Tibial nerve (tissue), 4 donors: ENCODE data around the gene UBE2G2.

Source experiments
- CTCF ChIP-seq, 5 experiments: fragments of 200-600 bp in 3 of 5; fragments of 450-650 bp in 2 of 5; sonication (generic) in 3 of 5; IDR thresholded peaks; one replicate each; pipeline ENCODE4 v1.5.1; 2016 to 2019; ENCODE audit warnings: antibody characterized with exemption in 5 of 5, mild to moderate bottlenecking in 3 of 5, moderate library complexity in 2 of 5
- EP300 ChIP-seq, 2 donors: sonication (generic); formaldehyde crosslinking; IDR thresholded peaks; one replicate each; pipeline ENCODE4 v1.6.1; 2017; ENCODE audit warnings: antibody characterized with exemption in 2 of 2, mild to moderate bottlenecking in 1 of 2
- POLR2A ChIP-seq, 2 donors: fragments of 450-650 bp; IDR thresholded peaks; one replicate each; pipeline ENCODE4 v1.6.1; 2017; ENCODE audit warnings: antibody characterized with exemption in 2 of 2, mild to moderate bottlenecking in 2 of 2, moderate library complexity in 2 of 2

GRCh38 chr21:44836666-44837471 lies 35.2 kb upstream of the UBE2G2 start:
- TF ChIP-seq CTCF (IDR thresholded peaks at IDR 0.05) (no peak), POLR2A (IDR thresholded peaks at IDR 0.05) (no peak), EP300 (IDR thresholded peaks at IDR 0.05) (no peak)
